ENCODE measurements around the gene ZNF112. TPM values are rescaled to one million over a fixed set of nuclear protein-coding genes. Genes with fewer than 3 reads are reported as not detected.
"Not testable (repeated sequence)": the region's sequence is repeated elsewhere in the genome, so short reads cannot be mapped to it uniquely, and the experiment has no call there.

ZNF112 gene
- total RNA-seq, result 5.7 TPM

GRCh38 chr19:44356383-44357111 is at the start of gene ZNF112:
ZNF112 (minus strand) TSS chr19:44356680; CDS start chr19:44340539, 16,141 bp downstream.
- peak within 1 kb of the TSS; percentile 51 for H3K27ac ChIP-seq (ENCODE audit: low read depth, low read length)
- no peaks in the 10 kb centered on the region for H3K36me3 ChIP-seq (ENCODE audit: control insufficient read depth in 3 of 3, insufficient read depth in 3 of 3, low read length in 3 of 3)
- peaks cover 4 to 9% (median 6%) of the 10 kb centered on the region in 3 donors for H3K4me1 ChIP-seq (ENCODE audit: control insufficient read depth in 3 of 3, insufficient read depth in 3 of 3, low read length in 3 of 3)
- peak within 1 kb of the TSS; percentile 92 to 99 (median 99) for H3K4me3 ChIP-seq (ENCODE audit: low read length in 3 of 3)
- peak within 1 kb of the TSS; percentile 77 to 87 (median 83) for H3K9ac ChIP-seq (ENCODE audit: low read depth in 1 of 3, low read length in 3 of 3)
- no peaks in the 10 kb centered on the region for H3K27me3 ChIP-seq (ENCODE audit: control insufficient read depth in 3 of 3, insufficient read depth in 3 of 3, low read length in 3 of 3)
- H3K9me3 ChIP-seq (ENCODE audit: control insufficient read depth in 3 of 3, low read length in 3 of 3), result no peaks in the 10 kb centered on the region

- Histone ChIP-seq H3K4me3 (ENCODE audit: low read length in 3 of 3) (peak within 1 kb of the TSS; percentile 88 to 94 (median 90)), H3K36me3 (ENCODE audit: control insufficient read depth in 3 of 3, insufficient read depth in 3 of 3, low read length in 3 of 3) (peaks cover 2 to 4% (median 3%) of the 10 kb centered on the region in 3 donors), H3K9ac (ENCODE audit: low read depth in 1 of 3, low read length in 3 of 3) (peak within 1 kb of the TSS; percentile 57 to 77 (median 72)), H3K4me1 (ENCODE audit: control insufficient read depth in 3 of 3, insufficient read depth in 3 of 3, low read length in 3 of 3) (peaks cover 3 to 4% (median 4%) of the 10 kb centered on the region in 3 donors), H3K27me3 (ENCODE audit: control insufficient read depth in 3 of 3, insufficient read depth in 3 of 3, low read length in 3 of 3) (no peaks in the 10 kb centered on the region), H3K27ac (ENCODE audit: low read depth, low read length) (no peak within 1 kb of the TSS), H3K9me3 (ENCODE audit: control insufficient read depth in 3 of 3, low read length in 3 of 3) (peaks cover 5 to 7% (median 6%) of the 10 kb centered on the region in 3 donors)
Observed at GRCh38 chr19:44401139-44402115, 44.9 kb upstream of the ZNF112 start, which contains the start of gene ZNF285. ZNF285 (minus strand) TSS chr19:44401608; CDS start chr19:44397213, 4,395 bp downstream.

DNA sequence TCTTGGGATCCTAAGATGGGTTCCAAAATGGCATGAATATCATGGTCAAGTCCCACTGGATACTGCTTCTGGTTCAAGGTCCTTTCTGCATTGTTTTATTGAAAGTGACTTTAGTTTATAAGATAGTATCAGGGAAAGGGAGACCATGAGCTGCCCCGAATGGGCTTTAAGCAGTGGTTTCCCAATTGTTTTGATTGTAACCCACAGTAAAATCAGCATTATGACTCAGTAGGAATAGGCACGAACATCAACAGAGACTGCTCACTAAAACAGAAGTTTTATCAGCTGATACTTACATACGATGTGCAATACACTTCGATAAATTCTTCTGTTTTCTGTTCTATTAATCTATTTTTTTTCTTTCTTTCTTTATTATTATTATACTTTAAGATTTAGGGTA is 32.8 kb upstream of the ZNF112 start:
- not testable (repeated sequence) for H3K4me3 ChIP-seq (ENCODE audit: low read length in 3 of 3); H3K27me3 ChIP-seq (ENCODE audit: control insufficient read depth in 3 of 3, insufficient read depth in 3 of 3, low read length in 3 of 3); H3K4me1 ChIP-seq (ENCODE audit: control insufficient read depth in 3 of 3, insufficient read depth in 3 of 3, low read length in 3 of 3); H3K9ac ChIP-seq (ENCODE audit: low read depth in 1 of 3, low read length in 3 of 3); H3K27ac ChIP-seq (ENCODE audit: low read depth, low read length); H3K9me3 ChIP-seq (ENCODE audit: control insufficient read depth in 3 of 3, low read length in 3 of 3)
- H3K36me3 ChIP-seq (ENCODE audit: control insufficient read depth in 3 of 3, insufficient read depth in 3 of 3, low read length in 3 of 3), result peaks cover 8 to 44% (median 17%) of the 10 kb centered on the region in 3 donors

DNA sequence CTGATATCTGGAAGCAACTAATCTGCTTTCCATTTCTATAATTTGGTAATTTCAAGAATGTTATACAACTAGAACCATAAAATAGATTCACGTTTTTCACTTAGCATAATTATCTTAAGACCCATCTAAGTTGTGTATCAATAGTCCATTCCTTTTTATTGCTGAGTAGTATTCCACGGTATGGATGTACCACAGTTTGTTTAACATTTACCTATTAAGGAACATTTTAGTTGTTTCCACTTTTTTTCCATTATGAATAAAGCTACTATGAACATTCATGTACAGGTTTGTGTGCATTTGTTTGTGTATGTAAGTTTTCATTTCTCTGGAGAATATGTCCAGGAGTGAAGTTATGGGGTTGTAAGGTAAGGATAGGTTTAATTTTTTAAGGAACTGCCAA is 18.3 kb upstream of the ZNF112 start:
- no peaks in the 10 kb centered on the region for H3K27me3 ChIP-seq (ENCODE audit: control insufficient read depth in 3 of 3, insufficient read depth in 3 of 3, low read length in 3 of 3)
- peaks cover 0 to 3% (median 0%) of the 10 kb centered on the region in 3 donors for H3K9me3 ChIP-seq (ENCODE audit: control insufficient read depth in 3 of 3, low read length in 3 of 3)
- no peaks in the 10 kb centered on the region for H3K4me1 ChIP-seq (ENCODE audit: control insufficient read depth in 3 of 3, insufficient read depth in 3 of 3, low read length in 3 of 3)
- H3K9ac ChIP-seq (ENCODE audit: low read depth in 1 of 3, low read length in 3 of 3), result no peak overlapping the region
- no peaks in the 10 kb centered on the region for H3K36me3 ChIP-seq (ENCODE audit: control insufficient read depth in 3 of 3, insufficient read depth in 3 of 3, low read length in 3 of 3)
- no peak overlapping the region for H3K27ac ChIP-seq (ENCODE audit: low read depth, low read length)
- H3K4me3 ChIP-seq (ENCODE audit: low read length in 3 of 3), result no peak overlapping the region

GRCh38 chr19:44371815-44372480 is 15.5 kb upstream of the ZNF112 start:
- Histone ChIP-seq H3K36me3 (ENCODE audit: control insufficient read depth in 3 of 3, insufficient read depth in 3 of 3, low read length in 3 of 3) (no peaks in the 10 kb centered on the region), H3K4me3 (ENCODE audit: low read length in 3 of 3) (no peak overlapping the region), H3K27ac (ENCODE audit: low read depth, low read length) (no peak overlapping the region), H3K27me3 (ENCODE audit: control insufficient read depth in 3 of 3, insufficient read depth in 3 of 3, low read length in 3 of 3) (no peaks in the 10 kb centered on the region), H3K4me1 (ENCODE audit: control insufficient read depth in 3 of 3, insufficient read depth in 3 of 3, low read length in 3 of 3) (no peaks in the 10 kb centered on the region), H3K9ac (ENCODE audit: low read depth in 1 of 3, low read length in 3 of 3) (no peak overlapping the region), H3K9me3 (ENCODE audit: control insufficient read depth in 3 of 3, low read length in 3 of 3) (peaks cover 0 to 3% (median 0%) of the 10 kb centered on the region in 3 donors)

DNA sequence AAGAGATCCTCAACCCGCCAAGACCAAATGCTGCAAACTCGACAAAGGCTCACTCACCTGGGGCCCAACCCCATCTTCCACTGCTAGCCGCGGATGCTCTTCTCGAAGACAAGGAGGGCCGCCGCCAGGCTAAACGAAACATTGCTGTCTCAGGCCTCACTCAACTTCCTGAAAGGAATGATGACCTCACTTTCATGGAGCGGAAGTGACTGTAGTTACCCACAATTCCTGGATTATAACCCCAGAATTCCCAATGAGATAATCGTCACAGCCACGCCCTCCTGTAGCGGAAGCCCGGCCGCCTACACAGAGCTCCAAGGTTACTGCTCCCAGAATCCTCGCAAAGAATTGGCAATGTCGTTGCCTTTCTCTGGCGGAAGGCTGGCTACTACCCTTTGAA is 10.5 kb upstream of the ZNF112 start:
- Histone ChIP-seq H3K27me3 (ENCODE audit: control insufficient read depth in 3 of 3, insufficient read depth in 3 of 3, low read length in 3 of 3) (no peaks in the 10 kb centered on the region), H3K36me3 (ENCODE audit: control insufficient read depth in 3 of 3, insufficient read depth in 3 of 3, low read length in 3 of 3) (no peaks in the 10 kb centered on the region), H3K9ac (ENCODE audit: low read depth in 1 of 3, low read length in 3 of 3) (no peak overlapping the region), H3K27ac (ENCODE audit: low read depth, low read length) (no peak overlapping the region), H3K9me3 (ENCODE audit: control insufficient read depth in 3 of 3, low read length in 3 of 3) (peaks cover 0 to 2% (median 0%) of the 10 kb centered on the region in 3 donors), H3K4me1 (ENCODE audit: control insufficient read depth in 3 of 3, insufficient read depth in 3 of 3, low read length in 3 of 3) (no peaks in the 10 kb centered on the region), H3K4me3 (ENCODE audit: low read length in 3 of 3) (no peak overlapping the region)

- no peak overlapping the region for H3K4me3 ChIP-seq (ENCODE audit: low read length in 3 of 3)
- H3K27me3 ChIP-seq (ENCODE audit: control insufficient read depth in 3 of 3, insufficient read depth in 3 of 3, low read length in 3 of 3), result no peaks in the 10 kb centered on the region
- peaks cover 2 to 14% (median 2%) of the 10 kb centered on the region in 3 donors for H3K9me3 ChIP-seq (ENCODE audit: control insufficient read depth in 3 of 3, low read length in 3 of 3)
- H3K27ac ChIP-seq (ENCODE audit: low read depth, low read length), result no peak overlapping the region
- H3K9ac ChIP-seq (ENCODE audit: low read depth in 1 of 3, low read length in 3 of 3), result no peak overlapping the region
- no peaks in the 10 kb centered on the region for H3K4me1 ChIP-seq (ENCODE audit: control insufficient read depth in 3 of 3, insufficient read depth in 3 of 3, low read length in 3 of 3)
- H3K36me3 ChIP-seq (ENCODE audit: control insufficient read depth in 3 of 3, insufficient read depth in 3 of 3, low read length in 3 of 3), result peaks cover 0 to 7% (median 6%) of the 10 kb centered on the region in 3 donors
Observed at GRCh38 chr19:44346556-44346955, 9.9 kb downstream of the ZNF112 start.

GRCh38 chr19:44345959-44346358 is 10.5 kb downstream of the ZNF112 start:
- peaks cover 2 to 14% (median 2%) of the 10 kb centered on the region in 3 donors for H3K9me3 ChIP-seq (ENCODE audit: control insufficient read depth in 3 of 3, low read length in 3 of 3)
- no peak overlapping the region for H3K4me3 ChIP-seq (ENCODE audit: low read length in 3 of 3)
- H3K36me3 ChIP-seq (ENCODE audit: control insufficient read depth in 3 of 3, insufficient read depth in 3 of 3, low read length in 3 of 3), result peaks cover 0 to 10% (median 7%) of the 10 kb centered on the region in 3 donors
- H3K4me1 ChIP-seq (ENCODE audit: control insufficient read depth in 3 of 3, insufficient read depth in 3 of 3, low read length in 3 of 3), result no peaks in the 10 kb centered on the region
- no peak overlapping the region for H3K27ac ChIP-seq (ENCODE audit: low read depth, low read length)
- no peaks in the 10 kb centered on the region for H3K27me3 ChIP-seq (ENCODE audit: control insufficient read depth in 3 of 3, insufficient read depth in 3 of 3, low read length in 3 of 3)
- H3K9ac ChIP-seq (ENCODE audit: low read depth in 1 of 3, low read length in 3 of 3), result no peak overlapping the region

GRCh38 chr19:44344255-44344654 is 12.2 kb downstream of the ZNF112 start:
- H3K9ac ChIP-seq (ENCODE audit: low read depth in 1 of 3, low read length in 3 of 3), result no peak overlapping the region
- no peak overlapping the region for H3K4me3 ChIP-seq (ENCODE audit: low read length in 3 of 3)
- no peaks in the 10 kb centered on the region for H3K4me1 ChIP-seq (ENCODE audit: control insufficient read depth in 3 of 3, insufficient read depth in 3 of 3, low read length in 3 of 3)
- no peak overlapping the region for H3K27ac ChIP-seq (ENCODE audit: low read depth, low read length)
- no peaks in the 10 kb centered on the region for H3K27me3 ChIP-seq (ENCODE audit: control insufficient read depth in 3 of 3, insufficient read depth in 3 of 3, low read length in 3 of 3)
- peaks cover 2 to 14% (median 2%) of the 10 kb centered on the region in 3 donors for H3K9me3 ChIP-seq (ENCODE audit: control insufficient read depth in 3 of 3, low read length in 3 of 3)
- peaks cover 14 to 27% (median 17%) of the 10 kb centered on the region in 3 donors for H3K36me3 ChIP-seq (ENCODE audit: control insufficient read depth in 3 of 3, insufficient read depth in 3 of 3, low read length in 3 of 3)
